GM23338 (cell line): ENCODE results near the gene ATP8A2. TPM values are rescaled to one million over a fixed set of nuclear protein-coding genes. Genes with fewer than 3 reads are reported as not detected.

ENCODE experiments used
- ATAC-seq: fragments of 200-7000 bp; cut with Tn5 transposase; 3 replicates; pipeline ENCODE4 v1.9.1; 2020
- DNase-seq: peaks from one replicate; pipeline ENCODE4 v3.0.0-alpha.2; 2015; ENCODE audit warnings: low spot score
- H2AFZ ChIP-seq: fragments of 200-600 bp; sonication (generic); 2 replicates; pipeline ENCODE4 v1.8.0; 2016; ENCODE audit warnings: antibody characterized with exemption, mild to moderate bottlenecking, moderate library complexity
- H3F3A ChIP-seq: fragments of 200-600 bp; sonication (generic); replicated peaks from 2 replicates; pipeline ENCODE4 v1.8.0; 2017; ENCODE audit warnings: antibody characterized with exemption, mixed run types, low read depth
- H3K27ac ChIP-seq: fragments of 200-600 bp; sonication (generic); 2 replicates; pipeline ENCODE4 v1.6.1; 2016; ENCODE audit warnings: low read depth
- H3K27me3 ChIP-seq: fragments of 200-600 bp; sonication (generic); 2 replicates; pipeline ENCODE4 v1.8.0; 2016; ENCODE audit warnings: mild to moderate bottlenecking, mixed run types, moderate library complexity; ENCODE audit not compliant: insufficient read depth
- H3K36me3 ChIP-seq: fragments of 200-600 bp; sonication (generic); 2 replicates; pipeline ENCODE4 v1.8.0; 2016; ENCODE audit warnings: mild to moderate bottlenecking; ENCODE audit not compliant: insufficient read depth
- H3K4me1 ChIP-seq: fragments of 200-600 bp; sonication (generic); 2 replicates; pipeline ENCODE4 v1.8.0; 2016; ENCODE audit warnings: mild to moderate bottlenecking, moderate library complexity; ENCODE audit not compliant: insufficient read depth
- H3K4me2 ChIP-seq: fragments of 200-600 bp; sonication (generic); 2 replicates; pipeline ENCODE4 v1.7.1; 2017; ENCODE audit warnings: mixed run types
- H3K4me3 ChIP-seq: fragments of 200-600 bp; sonication (generic); 2 replicates; pipeline ENCODE4 v1.6.1; 2016; ENCODE audit warnings: mixed run types
- H3K79me2 ChIP-seq: fragments of 200-600 bp; sonication (generic); replicated peaks from 2 replicates; pipeline ENCODE4 v1.8.0; 2017; ENCODE audit warnings: mild to moderate bottlenecking; ENCODE audit not compliant: insufficient read depth
- H3K9me2 ChIP-seq: fragments of 200-600 bp; sonication (generic); 2 replicates; pipeline ENCODE4 v1.8.0; 2017; ENCODE audit not compliant: insufficient read depth
- H4K20me1 ChIP-seq: fragments of 200-600 bp; sonication (generic); replicated peaks from 2 replicates; pipeline ENCODE4 v1.8.0; 2017; ENCODE audit warnings: mild to moderate bottlenecking; ENCODE audit not compliant: insufficient read depth
- H3K27ac Mint-ChIP-seq: 2 replicates; pipeline ENCODE4 v1.8.0; 2020; ENCODE audit warnings: inconsistent platforms, mild to moderate bottlenecking, moderate library complexity, mixed read lengths
- H3K27me3 Mint-ChIP-seq: 3 replicates; pipeline ENCODE4 v1.8.0; 2022; ENCODE audit warnings: low read depth, mild to moderate bottlenecking, moderate library complexity, mixed read lengths, inconsistent platforms; ENCODE audit not compliant: insufficient read depth, poor library complexity
- H3K36me3 Mint-ChIP-seq: 3 replicates; pipeline ENCODE4 v1.8.0; 2021; ENCODE audit warnings: low read depth, mild to moderate bottlenecking, inconsistent platforms, moderate library complexity, mixed read lengths
- H3K4me1 Mint-ChIP-seq: 3 replicates; pipeline ENCODE4 v1.8.0; 2020; ENCODE audit warnings: mild to moderate bottlenecking, inconsistent platforms, mixed read lengths
- H3K4me3 Mint-ChIP-seq: 3 replicates; pipeline ENCODE4 v1.8.0; 2021; ENCODE audit warnings: moderate library complexity, mild to moderate bottlenecking, inconsistent platforms, mixed read lengths
- H3K9me3 Mint-ChIP-seq: 3 replicates; pipeline ENCODE4 v1.8.0; 2020; ENCODE audit warnings: moderate library complexity, mild to moderate bottlenecking, inconsistent platforms, mixed read lengths
- CREB1 ChIP-seq: fragments of 250-450 bp; sonication (Bioruptor Pico); IDR thresholded peaks from 2 replicates; pipeline ENCODE4 v1.5.0; 2020; ENCODE audit warnings: low read depth, mild to moderate bottlenecking, moderate library complexity
- JUNB ChIP-seq: IDR thresholded peaks from one replicate; pipeline ENCODE4 v1.6.1; 2016; ENCODE audit warnings: antibody characterized with exemption; ENCODE audit not compliant: unreplicated experiment
- NANOG ChIP-seq: IDR thresholded peaks from 2 replicates; pipeline ENCODE4 v1.6.1; 2016; ENCODE audit warnings: antibody characterized with exemption, borderline replicate concordance
- POLR2AphosphoS5 ChIP-seq: IDR thresholded peaks from 2 replicates; pipeline ENCODE4 v1.6.1; 2016; ENCODE audit warnings: antibody characterized with exemption, low read depth
- STAT1 ChIP-seq: IDR thresholded peaks from one replicate; pipeline ENCODE4 v1.6.1; 2016; ENCODE audit warnings: antibody characterized with exemption; ENCODE audit not compliant: unreplicated experiment
- ZNF114 ChIP-seq: fragments of 250-450 bp; sonication (Bioruptor Pico); IDR thresholded peaks from 2 replicates; pipeline ENCODE4 v1.5.0; 2020; ENCODE audit warnings: mild to moderate bottlenecking, moderate library complexity
- ZNF331 ChIP-seq: fragments of 250-450 bp; sonication (Bioruptor Pico); IDR thresholded peaks from 2 replicates; pipeline ENCODE4 v1.5.0; 2020; ENCODE audit warnings: low read depth, mild to moderate bottlenecking, moderate library complexity
- polyA plus RNA-seq: library from polyadenylated mRNA; unstranded; fragments of >200 nt; fragmentation: Nextera tagmentation; extraction: Ambion mirVana; gene quantifications from 2 replicates; pipeline ENCODE4 v1.2.1, GENCODE V29; 2016
- total RNA-seq: library from RNA; depleted of rRNA; stranded (reverse); fragments of >200 nt; shearing (Covaris generic); gene quantifications from 2 replicates; pipeline ENCODE4 v1.2.3, GENCODE V29; 2014
- TF ChIP-seq, protein P1 (sequence below): fragments of 250-450 bp; sonication (Bioruptor Pico); IDR thresholded peaks from 2 replicates; pipeline ENCODE4 v1.5.0; 2020; ENCODE audit warnings: mild to moderate bottlenecking, moderate library complexity

The ATP8A2 gene
- total and polyA plus RNA-seq, 2 experiments from 2014 or later, result 5.7 to 8.8 TPM

DNA sequence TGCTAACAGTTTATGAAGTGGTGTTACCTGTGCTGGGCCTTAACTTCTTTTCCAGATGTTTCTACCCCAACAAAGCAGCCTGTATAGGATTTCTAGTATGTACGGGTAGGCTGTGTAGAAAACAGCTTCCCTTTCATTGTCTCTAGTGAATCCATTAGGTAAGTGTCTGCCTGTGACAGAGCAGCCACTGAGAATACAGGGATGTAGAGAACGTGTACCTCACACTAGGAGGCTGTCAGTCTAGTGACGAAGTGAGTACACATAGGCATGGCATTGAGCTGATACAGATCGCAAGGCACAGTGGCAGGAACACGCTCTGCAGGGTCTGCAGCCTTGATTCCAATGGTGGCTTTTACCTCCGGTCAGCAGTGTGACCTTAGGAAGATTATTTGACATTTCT, 562.4 kb downstream of the ATP8A2 start (continued):
- TF ChIP-seq, protein P1, sequence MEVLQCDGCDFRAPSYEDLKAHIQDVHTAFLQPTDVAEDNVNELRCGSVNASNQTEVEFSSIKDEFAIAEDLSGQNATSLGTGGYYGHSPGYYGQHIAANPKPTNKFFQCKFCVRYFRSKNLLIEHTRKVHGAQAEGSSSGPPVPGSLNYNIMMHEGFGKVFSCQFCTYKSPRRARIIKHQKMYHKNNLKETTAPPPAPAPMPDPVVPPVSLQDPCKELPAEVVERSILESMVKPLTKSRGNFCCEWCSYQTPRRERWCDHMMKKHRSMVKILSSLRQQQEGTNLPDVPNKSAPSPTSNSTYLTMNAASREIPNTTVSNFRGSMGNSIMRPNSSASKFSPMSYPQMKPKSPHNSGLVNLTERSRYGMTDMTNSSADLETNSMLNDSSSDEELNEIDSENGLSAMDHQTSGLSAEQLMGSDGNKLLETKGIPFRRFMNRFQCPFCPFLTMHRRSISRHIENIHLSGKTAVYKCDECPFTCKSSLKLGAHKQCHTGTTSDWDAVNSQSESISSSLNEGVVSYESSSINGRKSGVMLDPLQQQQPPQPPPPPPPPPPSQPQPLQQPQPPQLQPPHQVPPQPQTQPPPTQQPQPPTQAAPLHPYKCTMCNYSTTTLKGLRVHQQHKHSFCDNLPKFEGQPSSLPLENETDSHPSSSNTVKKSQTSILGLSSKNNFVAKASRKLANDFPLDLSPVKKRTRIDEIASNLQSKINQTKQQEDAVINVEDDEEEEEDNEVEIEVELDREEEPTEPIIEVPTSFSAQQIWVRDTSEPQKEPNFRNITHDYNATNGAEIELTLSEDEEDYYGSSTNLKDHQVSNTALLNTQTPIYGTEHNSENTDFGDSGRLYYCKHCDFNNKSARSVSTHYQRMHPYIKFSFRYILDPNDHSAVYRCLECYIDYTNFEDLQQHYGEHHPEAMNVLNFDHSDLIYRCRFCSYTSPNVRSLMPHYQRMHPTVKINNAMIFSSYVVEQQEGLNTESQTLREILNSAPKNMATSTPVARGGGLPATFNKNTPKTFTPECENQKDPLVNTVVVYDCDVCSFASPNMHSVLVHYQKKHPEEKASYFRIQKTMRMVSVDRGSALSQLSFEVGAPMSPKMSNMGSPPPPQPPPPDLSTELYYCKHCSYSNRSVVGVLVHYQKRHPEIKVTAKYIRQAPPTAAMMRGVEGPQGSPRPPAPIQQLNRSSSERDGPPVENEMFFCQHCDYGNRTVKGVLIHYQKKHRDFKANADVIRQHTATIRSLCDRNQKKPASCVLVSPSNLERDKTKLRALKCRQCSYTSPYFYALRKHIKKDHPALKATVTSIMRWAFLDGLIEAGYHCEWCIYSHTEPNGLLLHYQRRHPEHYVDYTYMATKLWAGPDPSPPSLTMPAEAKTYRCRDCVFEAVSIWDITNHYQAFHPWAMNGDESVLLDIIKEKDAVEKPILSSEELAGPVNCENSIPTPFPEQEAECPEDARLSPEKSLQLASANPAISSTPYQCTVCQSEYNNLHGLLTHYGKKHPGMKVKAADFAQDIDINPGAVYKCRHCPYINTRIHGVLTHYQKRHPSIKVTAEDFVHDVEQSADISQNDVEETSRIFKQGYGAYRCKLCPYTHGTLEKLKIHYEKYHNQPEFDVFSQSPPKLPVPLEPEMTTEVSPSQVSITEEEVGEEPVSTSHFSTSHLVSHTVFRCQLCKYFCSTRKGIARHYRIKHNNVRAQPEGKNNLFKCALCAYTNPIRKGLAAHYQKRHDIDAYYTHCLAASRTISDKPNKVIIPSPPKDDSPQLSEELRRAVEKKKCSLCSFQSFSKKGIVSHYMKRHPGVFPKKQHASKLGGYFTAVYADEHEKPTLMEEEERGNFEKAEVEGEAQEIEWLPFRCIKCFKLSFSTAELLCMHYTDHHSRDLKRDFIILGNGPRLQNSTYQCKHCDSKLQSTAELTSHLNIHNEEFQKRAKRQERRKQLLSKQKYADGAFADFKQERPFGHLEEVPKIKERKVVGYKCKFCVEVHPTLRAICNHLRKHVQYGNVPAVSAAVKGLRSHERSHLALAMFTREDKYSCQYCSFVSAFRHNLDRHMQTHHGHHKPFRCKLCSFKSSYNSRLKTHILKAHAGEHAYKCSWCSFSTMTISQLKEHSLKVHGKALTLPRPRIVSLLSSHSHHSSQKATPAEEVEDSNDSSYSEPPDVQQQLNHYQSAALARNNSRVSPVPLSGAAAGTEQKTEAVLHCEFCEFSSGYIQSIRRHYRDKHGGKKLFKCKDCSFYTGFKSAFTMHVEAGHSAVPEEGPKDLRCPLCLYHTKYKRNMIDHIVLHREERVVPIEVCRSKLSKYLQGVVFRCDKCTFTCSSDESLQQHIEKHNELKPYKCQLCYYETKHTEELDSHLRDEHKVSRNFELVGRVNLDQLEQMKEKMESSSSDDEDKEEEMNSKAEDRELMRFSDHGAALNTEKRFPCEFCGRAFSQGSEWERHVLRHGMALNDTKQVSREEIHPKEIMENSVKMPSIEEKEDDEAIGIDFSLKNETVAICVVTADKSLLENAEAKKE (CRISPR knock-in tag), result no peak

DNA sequence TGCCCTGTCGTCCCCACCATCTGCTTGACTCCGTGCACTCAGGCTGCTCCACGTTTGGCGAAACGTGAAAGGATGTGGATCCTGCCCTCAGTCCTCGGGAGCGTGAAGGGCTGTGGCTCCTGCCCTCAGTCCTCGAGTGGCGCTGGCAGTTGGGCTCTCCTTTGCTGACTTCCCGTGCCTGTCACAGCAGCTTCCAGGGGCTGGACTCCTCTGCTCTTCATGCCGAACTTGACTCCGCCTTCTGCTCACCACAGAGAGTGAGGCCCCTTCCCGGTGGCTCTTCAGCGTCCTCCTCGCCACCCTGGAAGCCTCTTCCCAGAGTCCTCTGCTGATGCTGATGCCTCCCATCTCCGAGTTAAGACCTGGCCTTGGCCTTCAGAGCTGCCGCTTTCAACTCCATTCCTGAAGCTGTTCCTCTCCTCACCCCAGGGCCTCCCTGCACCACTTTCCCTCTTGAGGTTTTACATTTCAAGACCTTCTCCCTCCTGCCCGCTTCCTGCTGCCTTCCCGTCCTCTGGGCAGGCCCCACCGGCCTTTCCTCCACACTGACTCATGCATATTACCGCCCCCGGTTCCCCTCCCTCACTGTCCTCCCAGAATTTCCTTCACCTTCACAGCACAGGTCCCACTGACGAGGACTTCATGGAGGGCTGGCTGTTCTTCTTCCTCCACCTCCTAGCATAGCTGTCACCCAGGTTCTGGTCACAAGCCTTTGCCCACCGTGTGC, 568.4 kb downstream of the ATP8A2 start:
- Histone ChIP-seq H3K4me1 (no peaks in the 10 kb centered on the region), H3K79me2 (no peaks in the 10 kb centered on the region), H3K4me2 (no peak overlapping the region), H3K27ac (no peak overlapping the region), H3K36me3 (no peaks in the 10 kb centered on the region), H3K4me3 (no peak overlapping the region), H3K27me3 (no peaks in the 10 kb centered on the region), H3F3A (no peaks in the 10 kb centered on the region), H2AFZ (no peak overlapping the region), H4K20me1 (no peaks in the 10 kb centered on the region), H3K9me2 (peaks cover 6% of the 10 kb centered on the region)
- H3K9me3 Mint-ChIP-seq, result no peaks in the 10 kb centered on the region; the same call in 2 of the 3 replicates
- H3K4me3 Mint-ChIP-seq, result no peak overlapping the region
- ATAC-seq (no peak), DNase-seq (no peak)
- no peaks in the 10 kb centered on the region for H3K27me3 Mint-ChIP-seq
- peaks cover 4% of the 10 kb centered on the region; the same call in 2 of the 3 replicates for H3K36me3 Mint-ChIP-seq
- H3K4me1 Mint-ChIP-seq, result peaks cover 15% of the 10 kb centered on the region
- H3K27ac Mint-ChIP-seq, result no peak overlapping the region
- TF ChIP-seq, protein P1 (CRISPR knock-in tag), result no peak
- no peak for TF ChIP-seq POLR2AphosphoS5
- TF ChIP-seq JUNB, result no peak
- no peak for TF ChIP-seq CREB1 (CRISPR knock-in tag)
- TF ChIP-seq NANOG, result no peak
- TF ChIP-seq STAT1, result no peak
- no peak for TF ChIP-seq ZNF331 (CRISPR knock-in tag)
- no peak for TF ChIP-seq ZNF114 (CRISPR knock-in tag)
